SU-DHL-6 (cell line): ENCODE results near the gene RGMA.
A peak's percentile ranks its signal among the peaks of the same experiment; 100 is the strongest.

Source experiments
- H2AFZ ChIP-seq: fragments of 200-600 bp; sonication (generic); 2 replicates; pipeline ENCODE4 v1.6.1; 2014; ENCODE audit warnings: low read depth, mild to moderate bottlenecking, moderate library complexity, mixed read lengths, antibody characterized with exemption, low read length; ENCODE audit not compliant: severe bottlenecking
- H3F3A ChIP-seq: fragments of 200-600 bp; shearing (Covaris generic); 2 replicates; pipeline ENCODE4 v1.6.0; 2016; ENCODE audit warnings: antibody characterized with exemption, mild to moderate bottlenecking; ENCODE audit not compliant: insufficient read depth
- H3K27ac ChIP-seq: fragments of 200-600 bp; sonication (generic); 2 replicates; pipeline ENCODE4 v1.5.1; 2016; ENCODE audit warnings: low read depth, mild to moderate bottlenecking, low read length, moderate library complexity, mixed read lengths
- H3K27me3 ChIP-seq: fragments of 200-600 bp; sonication (generic), shearing (Covaris generic); 2 replicates; pipeline ENCODE4 v1.6.0; 2014; ENCODE audit warnings: mild to moderate bottlenecking, low read length
- H3K36me3 ChIP-seq: fragments of 200-600 bp; sonication (generic); 2 replicates; pipeline ENCODE4 v1.6.1; 2014; ENCODE audit warnings: mild to moderate bottlenecking, low read length, mixed read lengths
- H3K4me2 ChIP-seq: fragments of 300-600, 200-600 bp; shearing (Covaris generic), sonication (generic); 2 replicates; pipeline ENCODE4 v1.6.0; 2014; ENCODE audit warnings: low read length, low read depth, mild to moderate bottlenecking; ENCODE audit not compliant: poor library complexity, severe bottlenecking
- H3K4me3 ChIP-seq: fragments of 200-600 bp; sonication (generic); 2 replicates; pipeline ENCODE4 v1.5.1; 2014; ENCODE audit warnings: antibody characterized with exemption, low read length, mild to moderate bottlenecking, mixed read lengths; ENCODE audit not compliant: insufficient read depth, poor library complexity, severe bottlenecking
- H3K79me2 ChIP-seq: fragments of 200-600 bp; sonication (generic); 2 replicates; pipeline ENCODE4 v1.6.1; 2014; ENCODE audit warnings: mild to moderate bottlenecking, low read length, moderate library complexity; ENCODE audit not compliant: insufficient read depth
- H3K9ac ChIP-seq: fragments of 200-600 bp; sonication (generic); 2 replicates; pipeline ENCODE4 v1.7.0; 2014; ENCODE audit warnings: mild to moderate bottlenecking, low read length
- H3K9me2 ChIP-seq: fragments of 200-600 bp; sonication (generic); replicated peaks from 2 replicates; pipeline ENCODE4 v1.6.1; 2014; ENCODE audit warnings: low read length; ENCODE audit not compliant: insufficient read depth
- H3K9me3 ChIP-seq: fragments of 200-600 bp; sonication (generic); 2 replicates; pipeline ENCODE4 v1.6.1; 2014; ENCODE audit warnings: low read length, mixed read lengths; ENCODE audit not compliant: insufficient read depth
- H4K20me1 ChIP-seq: fragments of 200-600 bp; sonication (generic); 2 replicates; pipeline ENCODE4 v1.6.1; 2014; ENCODE audit warnings: low read depth, mild to moderate bottlenecking, antibody characterized with exemption, low read length, moderate library complexity, mixed read lengths
- EZH2phosphoT487 ChIP-seq: fragments of 200-600 bp; sonication (generic), shearing (Covaris generic); conservative IDR thresholded peaks from 2 replicates; pipeline ENCODE4 v1.6.1; 2018; ENCODE audit warnings: mild to moderate bottlenecking, antibody characterized with exemption, low read length, moderate library complexity, mixed read lengths
- TF ChIP-seq, protein P1 (sequence below): fragments of 200-600 bp; sonication (generic); IDR thresholded peaks from one replicate; pipeline ENCODE4 v1.5.1; 2017; ENCODE audit warnings: antibody characterized with exemption, mild to moderate bottlenecking, low read length, moderate library complexity; ENCODE audit not compliant: insufficient read depth, poor library complexity, severe bottlenecking

Gene RGMA

DNA sequence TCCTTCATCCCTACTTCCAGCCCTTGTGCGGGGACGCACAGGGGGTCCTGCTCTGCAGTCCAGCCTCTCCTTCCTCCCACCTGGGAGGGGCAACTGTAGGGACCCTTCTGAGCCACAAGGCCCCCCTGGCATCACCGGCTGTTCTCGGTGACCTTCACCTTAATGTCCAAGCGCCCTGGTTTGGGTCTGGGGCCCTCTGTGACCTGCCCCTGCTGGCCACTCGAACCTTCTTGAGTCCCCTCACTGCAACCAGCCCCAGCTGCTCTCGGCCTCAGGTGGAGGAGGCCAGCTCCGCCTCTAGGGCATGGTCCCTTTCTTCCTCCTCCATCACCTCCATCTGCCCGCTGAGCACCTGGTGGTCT lies 57.9 kb downstream of the RGMA start:
- no peak overlapping the region for H3K9ac ChIP-seq
- H3K9me3 ChIP-seq = no peaks in the 10 kb centered on the region
- H3K27ac ChIP-seq = no peak overlapping the region
- H3K4me3 ChIP-seq = no peak overlapping the region
- no peak overlapping the region for H2AFZ ChIP-seq
- no peak overlapping the region for H3K4me2 ChIP-seq
- no peaks in the 10 kb centered on the region for H4K20me1 ChIP-seq
- H3K9me2 ChIP-seq = no peaks in the 10 kb centered on the region
- peaks cover 5% of the 10 kb centered on the region; the same call in 1 of the 2 replicates for H3F3A ChIP-seq
- H3K79me2 ChIP-seq = no peaks in the 10 kb centered on the region
- TF ChIP-seq, protein P1, sequence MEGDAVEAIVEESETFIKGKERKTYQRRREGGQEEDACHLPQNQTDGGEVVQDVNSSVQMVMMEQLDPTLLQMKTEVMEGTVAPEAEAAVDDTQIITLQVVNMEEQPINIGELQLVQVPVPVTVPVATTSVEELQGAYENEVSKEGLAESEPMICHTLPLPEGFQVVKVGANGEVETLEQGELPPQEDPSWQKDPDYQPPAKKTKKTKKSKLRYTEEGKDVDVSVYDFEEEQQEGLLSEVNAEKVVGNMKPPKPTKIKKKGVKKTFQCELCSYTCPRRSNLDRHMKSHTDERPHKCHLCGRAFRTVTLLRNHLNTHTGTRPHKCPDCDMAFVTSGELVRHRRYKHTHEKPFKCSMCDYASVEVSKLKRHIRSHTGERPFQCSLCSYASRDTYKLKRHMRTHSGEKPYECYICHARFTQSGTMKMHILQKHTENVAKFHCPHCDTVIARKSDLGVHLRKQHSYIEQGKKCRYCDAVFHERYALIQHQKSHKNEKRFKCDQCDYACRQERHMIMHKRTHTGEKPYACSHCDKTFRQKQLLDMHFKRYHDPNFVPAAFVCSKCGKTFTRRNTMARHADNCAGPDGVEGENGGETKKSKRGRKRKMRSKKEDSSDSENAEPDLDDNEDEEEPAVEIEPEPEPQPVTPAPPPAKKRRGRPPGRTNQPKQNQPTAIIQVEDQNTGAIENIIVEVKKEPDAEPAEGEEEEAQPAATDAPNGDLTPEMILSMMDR = no peak
- TF ChIP-seq EZH2phosphoT487 = no peak
- H3K27me3 ChIP-seq = no peaks in the 10 kb centered on the region
- H3K36me3 ChIP-seq = no peaks in the 10 kb centered on the region

DNA sequence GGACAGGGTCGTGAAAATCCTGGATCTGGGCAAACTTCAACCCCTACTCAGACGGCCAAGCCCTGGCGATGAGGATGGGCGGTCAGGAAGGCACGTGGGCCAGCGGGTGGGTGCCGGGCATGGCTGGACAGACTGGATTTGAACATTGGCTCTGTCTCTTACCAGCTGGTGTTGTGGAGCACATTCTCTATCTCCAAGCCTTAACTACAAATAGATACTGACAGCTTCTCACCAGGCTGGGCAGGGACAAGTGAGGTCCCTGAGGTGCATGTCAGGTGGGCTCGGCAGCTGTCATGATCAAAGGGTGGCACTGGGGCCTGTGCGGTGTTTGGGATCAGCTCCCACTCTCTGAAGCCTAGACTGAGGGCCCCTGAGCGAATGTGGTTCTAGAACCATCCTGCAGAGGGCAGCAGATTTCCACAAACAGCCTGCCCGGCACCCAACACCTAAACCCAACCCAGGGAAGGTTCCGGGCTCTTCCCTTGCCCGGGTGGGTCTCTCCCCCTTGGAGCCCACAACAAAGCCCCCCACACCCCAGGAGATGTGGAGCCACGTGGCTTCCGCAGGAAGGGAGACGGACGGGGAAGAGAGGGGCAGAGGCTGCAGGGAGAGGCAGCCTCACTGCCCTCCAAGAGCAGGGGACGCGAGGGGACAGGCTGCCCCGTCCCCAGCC lies 58.4 kb downstream of the RGMA start:
- H3K79me2 ChIP-seq = no peaks in the 10 kb centered on the region
- H3F3A ChIP-seq = peaks cover 5% of the 10 kb centered on the region; the same call in 1 of the 2 replicates
- H4K20me1 ChIP-seq = no peaks in the 10 kb centered on the region
- H3K9ac ChIP-seq = no peak overlapping the region
- H3K4me3 ChIP-seq = no peak overlapping the region
- no peak overlapping the region for H2AFZ ChIP-seq
- H3K27me3 ChIP-seq = no peaks in the 10 kb centered on the region
- no peak overlapping the region for H3K4me2 ChIP-seq
- no peaks in the 10 kb centered on the region for H3K9me3 ChIP-seq
- TF ChIP-seq, protein P1 = peak; percentile 61
- no peak for TF ChIP-seq EZH2phosphoT487
- H3K27ac ChIP-seq = no peak overlapping the region
- no peaks in the 10 kb centered on the region for H3K9me2 ChIP-seq
- no peaks in the 10 kb centered on the region for H3K36me3 ChIP-seq

DNA sequence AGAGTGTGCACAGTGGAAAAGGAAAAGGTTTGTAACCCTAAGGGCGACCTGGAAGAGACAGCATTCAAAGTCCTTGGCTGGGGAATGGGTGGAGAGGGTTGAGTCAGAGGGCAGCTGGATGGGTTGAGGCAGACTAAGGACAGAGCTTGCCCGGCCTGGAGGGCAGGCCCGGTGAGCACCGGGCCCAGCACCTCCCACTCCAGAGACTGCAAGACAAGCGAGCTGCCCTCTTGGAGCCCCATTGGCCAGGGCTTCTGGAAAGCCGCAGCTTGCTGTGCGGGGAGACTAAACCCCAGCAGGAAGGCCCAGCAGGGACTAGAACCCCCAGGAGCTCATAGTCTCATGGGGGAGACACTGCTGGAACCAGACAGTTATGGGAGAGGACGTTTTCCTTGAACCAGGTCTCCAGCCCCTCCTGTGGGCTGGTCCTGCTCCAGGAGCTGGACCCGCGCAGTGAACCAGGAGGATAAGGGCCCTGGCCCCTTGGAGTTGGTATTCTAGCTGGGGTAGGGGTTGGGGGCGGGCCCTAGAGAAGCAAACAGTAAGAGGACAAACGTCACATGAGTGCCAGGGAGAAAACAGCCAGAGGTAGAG lies 59.1 kb downstream of the RGMA start:
- no peaks in the 10 kb centered on the region for H3K79me2 ChIP-seq
- H3K9me2 ChIP-seq = no peaks in the 10 kb centered on the region
- no peak overlapping the region for H3K27ac ChIP-seq
- H3K27me3 ChIP-seq = no peaks in the 10 kb centered on the region
- H3K36me3 ChIP-seq = 0 out of 2 replicates have a peak, but pooled peaks cover under 1% of the 10 kb centered on the region
- no peaks in the 10 kb centered on the region for H4K20me1 ChIP-seq
- no peak overlapping the region for H3K4me3 ChIP-seq
- no peak overlapping the region for H3K9ac ChIP-seq
- no peak overlapping the region for H2AFZ ChIP-seq
- no peak for TF ChIP-seq EZH2phosphoT487
- TF ChIP-seq, protein P1 = no peak
- H3K4me2 ChIP-seq = no peak overlapping the region
- H3K9me3 ChIP-seq = no peaks in the 10 kb centered on the region
- H3F3A ChIP-seq = peaks cover 5% of the 10 kb centered on the region; the same call in 1 of the 2 replicates
